SK-N-SH (cell line): Measurements from ENCODE around the gene POU5F2. TPM values are rescaled to one million over a fixed set of nuclear protein-coding genes. Genes with fewer than 3 reads are reported as not detected.

Experiments
- CTCF ChIA-PET: fragments of 300-600, 350-600 bp; formaldehyde crosslinking; extraction: SDS; loops from one replicate; lab custom pipeline; 2021; lab: Yijun Ruan, JAX
- POLR2A ChIA-PET: fragments of 350-600 bp; sonication (Branson Sonifier 250); formaldehyde crosslinking; extraction: SDS; loops from one replicate; lab custom pipeline; 2020; ENCODE audit warnings: antibody characterized with exemption, inconsistent platforms; lab: Yijun Ruan, JAX
- DNase-seq: peaks from one replicate; pipeline ENCODE4 v3.0.0; 2012
- H2AFZ ChIP-seq: fragments of 200-600 bp; sonication (generic); 2 replicates; pipeline ENCODE4 v1.8.1; 2016; ENCODE audit warnings: antibody characterized with exemption, mild to moderate bottlenecking, low read depth
- H3F3A ChIP-seq: fragments of 200-600 bp; sonication (generic); replicated peaks from 2 replicates; pipeline ENCODE3; 2016; ENCODE audit warnings: antibody characterized with exemption, mild to moderate bottlenecking; ENCODE audit not compliant: insufficient read depth
- H3K27ac ChIP-seq, 2 experiments: fragments of 200-500 bp in 1 of 2; fragments of 200-600 bp in 1 of 2; sonication (Bioruptor generic) in 1 of 2; sonication (generic), shearing (Covaris generic) in 1 of 2; 2 replicates each; pipeline versions ENCODE4 v1.5.1 to v1.6.1; 2014 to 2016; ENCODE audit warnings: low read depth in 2 of 2, inconsistent platforms in 1 of 2, low read length in 1 of 2, mild to moderate bottlenecking in 1 of 2, mixed read lengths in 1 of 2
- H3K27me3 ChIP-seq: fragments of 200-600 bp; sonication (generic), shearing (Covaris generic); 2 replicates; pipeline ENCODE4 v1.6.1; 2016; ENCODE audit warnings: mixed run types; ENCODE audit not compliant: insufficient read depth
- H3K36me3 ChIP-seq, 2 experiments: fragments of 200-500 bp in 1 of 2; fragments of 200-600 bp in 1 of 2; sonication (Bioruptor generic) in 1 of 2; sonication (generic) in 1 of 2; replicated peaks in 1 of 2; 2 replicates each; pipeline versions ENCODE3 to v1.5.1; 2014 to 2016; ENCODE audit warnings: low read length in 1 of 2, mild to moderate bottlenecking in 1 of 2; ENCODE audit not compliant: insufficient read depth in 2 of 2, control insufficient read depth in 1 of 2
- H3K4me1 ChIP-seq, 2 experiments: fragments of 200-500 bp in 1 of 2; fragments of 200-600 bp in 1 of 2; sonication (Bioruptor generic) in 1 of 2; sonication (generic), shearing (Covaris generic) in 1 of 2; 2 replicates each; pipeline versions ENCODE4 v1.5.1 to v1.6.1; 2014 to 2016; ENCODE audit warnings: low read depth in 1 of 2, low read length in 1 of 2, mixed run types in 1 of 2; ENCODE audit not compliant: insufficient read depth in 2 of 2, control insufficient read depth in 1 of 2
- H3K4me2 ChIP-seq: fragments of 200-600 bp; sonication (generic), shearing (Covaris generic); 2 replicates; pipeline ENCODE4 v1.6.1; 2017; ENCODE audit warnings: mixed run types
- H3K4me3 ChIP-seq, 2 experiments: fragments of 200-500 bp in 1 of 2; fragments of 200-600 bp in 1 of 2; sonication (Bioruptor generic) in 1 of 2; sonication (generic), shearing (Covaris generic) in 1 of 2; 2 replicates each; pipeline versions ENCODE4 v1.5.1 to v1.8.1; 2014 to 2016; ENCODE audit warnings: low read depth in 2 of 2, inconsistent platforms in 1 of 2, low read length in 1 of 2, mild to moderate bottlenecking in 1 of 2, mixed read lengths in 1 of 2, moderate library complexity in 1 of 2
- H3K79me2 ChIP-seq: fragments of 200-600 bp; sonication (generic); 2 replicates; pipeline ENCODE4 v1.8.1; 2017; ENCODE audit warnings: mild to moderate bottlenecking; ENCODE audit not compliant: insufficient read depth
- H3K9ac ChIP-seq: fragments of 200-600 bp; sonication (generic); 2 replicates; pipeline ENCODE4 v1.6.1; 2017; ENCODE audit warnings: mixed run types
- H3K9me2 ChIP-seq: fragments of 200-600 bp; sonication (generic); 2 replicates; pipeline ENCODE4 v1.6.1; 2017; ENCODE audit warnings: mixed run types
- H3K9me3 ChIP-seq: fragments of 200-600 bp; sonication (generic); 2 replicates; pipeline ENCODE4 v1.6.1; 2017; ENCODE audit warnings: mixed run types, mild to moderate bottlenecking, moderate library complexity
- H4K20me1 ChIP-seq: fragments of 200-600 bp; sonication (generic); 2 replicates; pipeline ENCODE4 v1.6.1; 2017; ENCODE audit warnings: mild to moderate bottlenecking, mixed run types; ENCODE audit not compliant: insufficient read depth
- CTCF ChIP-seq: fragments of 200-600 bp; sonication (generic); IDR thresholded peaks from 2 replicates; pipeline ENCODE4 v1.6.1; 2017; ENCODE audit warnings: antibody characterized with exemption, mild to moderate bottlenecking, moderate library complexity
- EP300 ChIP-seq, 2 experiments: IDR thresholded peaks; 2 replicates each; pipeline versions ENCODE4 v1.4.0 to v1.6.1; 2012; ENCODE audit warnings: borderline replicate concordance in 1 of 2, low read depth in 1 of 2, low read length in 1 of 2
- FOSL2 ChIP-seq: IDR thresholded peaks from 2 replicates; pipeline ENCODE4 v1.4.0; 2012; ENCODE audit warnings: low read depth, mild to moderate bottlenecking, moderate library complexity, borderline replicate concordance
- FOXJ3 ChIP-seq: sonication (generic); formaldehyde crosslinking; IDR thresholded peaks from 2 replicates; pipeline ENCODE4 v1.5.1; 2020; ENCODE audit warnings: mild to moderate bottlenecking, missing genetic modification reagents
- GABPA ChIP-seq: IDR thresholded peaks from 2 replicates; pipeline ENCODE4 v1.4.0; 2012; ENCODE audit warnings: low read depth, mild to moderate bottlenecking
- GATA2 ChIP-seq: sonication (generic); formaldehyde crosslinking; IDR thresholded peaks from 2 replicates; pipeline ENCODE4 v1.5.0; 2020; ENCODE audit warnings: mild to moderate bottlenecking, missing genetic modification reagents
- IRF3 ChIP-seq: fragments of 150-350 bp; IDR thresholded peaks from 2 replicates; pipeline ENCODE4 v1.6.1; 2016; ENCODE audit warnings: mild to moderate bottlenecking, low read depth, low read length
- JUND ChIP-seq: IDR thresholded peaks from 2 replicates; pipeline ENCODE4 v1.4.0; 2012
- NFIC ChIP-seq: IDR thresholded peaks from 2 replicates; pipeline ENCODE4 v1.4.0; 2012; ENCODE audit warnings: borderline replicate concordance
- NRF1 ChIP-seq: IDR thresholded peaks from 2 replicates; pipeline ENCODE4 v1.6.1; 2012; ENCODE audit warnings: low read depth, mild to moderate bottlenecking, low read length
- PBX3 ChIP-seq: IDR thresholded peaks from 2 replicates; pipeline ENCODE4; 2012
- RCOR1 ChIP-seq: fragments of 150-350 bp; IDR thresholded peaks from 2 replicates; pipeline ENCODE4 v1.6.1; 2017; ENCODE audit warnings: antibody characterized with exemption, low read length
- REST ChIP-seq: IDR thresholded peaks from 2 replicates; pipeline ENCODE4 v1.6.1; 2012; ENCODE audit warnings: mild to moderate bottlenecking, low read depth, low read length, moderate library complexity
- RFX5 ChIP-seq: IDR thresholded peaks from 2 replicates; pipeline ENCODE4 v1.6.1; 2012; ENCODE audit warnings: mild to moderate bottlenecking, improper control_type of control experiment, low read length
- RXRA ChIP-seq: IDR thresholded peaks from 2 replicates; pipeline ENCODE4 v1.4.0; 2012; ENCODE audit warnings: low read depth, mild to moderate bottlenecking, borderline replicate concordance
- SIN3A ChIP-seq: IDR thresholded peaks from 2 replicates; pipeline ENCODE4 v1.6.1; 2012; ENCODE audit warnings: low read depth, mild to moderate bottlenecking, low read length, moderate library complexity, borderline replicate concordance
- SMC3 ChIP-seq: IDR thresholded peaks from 2 replicates; pipeline ENCODE4 v1.6.1; 2012; ENCODE audit warnings: low read depth, low read length, improper control_type of control experiment
- TAF1 ChIP-seq: IDR thresholded peaks from 2 replicates; pipeline ENCODE4 v1.6.1; 2012; ENCODE audit warnings: low read depth, mild to moderate bottlenecking, low read length, moderate library complexity, borderline replicate concordance
- TCF12 ChIP-seq: IDR thresholded peaks from 2 replicates; pipeline ENCODE4 v1.4.0; 2012
- TEAD4 ChIP-seq: IDR thresholded peaks from 2 replicates; pipeline ENCODE4 v1.4.0; 2012; ENCODE audit warnings: mild to moderate bottlenecking, borderline replicate concordance; ENCODE audit not compliant: insufficient read depth
- YY1 ChIP-seq: IDR thresholded peaks from 2 replicates; pipeline ENCODE4 v1.4.0; 2012; ENCODE audit warnings: low read depth, mild to moderate bottlenecking
- polyA plus RNA-seq, 3 experiments: library from polyadenylated mRNA; depleted of rRNA; stranded (reverse); fragments of >200 nt; gene quantifications; 2 replicates each; pipeline ENCODE4 v1.2.3, GENCODE V29; 2012

Gene POU5F2
- polyA plus RNA-seq, 1 of the 3 experiments (the other 2 are of a cell fraction): 0.02 TPM

GRCh38 chr5:93746406-93747056 lies 5.1 kb upstream of the POU5F2 start:
- ChIA-PET POLR2A (no interaction called here), CTCF (interaction anchor here (0.7 to 1.2 kb wide), 2 partner anchors 10 to 43 kb away, joined by 3 read pairs; no protein-coding TSS in a partner anchor)
- H3K9ac ChIP-seq: peak overlapping the region; percentile 33; the same call in 1 of the 2 replicates
- no peaks in the 10 kb centered on the region for H3K9me3 ChIP-seq
- TF ChIP-seq RCOR1 (no peak), FOSL2 (peak; percentile 60; the same call in 1 of the 2 replicates), NRF1 (no peak), TEAD4 (0 out of 2 replicates have a peak, but pooled peaks have one; percentile 15), EP300 (IDR thresholded peaks at IDR 0.05; ENCODE audit: borderline replicate concordance in 1 of 2, low read depth in 1 of 2, low read length in 1 of 2) (peak in 1 of 2 experiments; percentile 27; a peak in 1 of 4 replicates), PBX3 (0 out of 2 replicates have a peak, but pooled peaks have one; percentile 36), SMC3 (no peak), GABPA (no peak), TAF1 (no peak), RXRA (0 out of 2 replicates have a peak, but pooled peaks have one; percentile 7), IRF3 (no peak), CTCF (no peak), NFIC (no peak; the same call in 1 of the 2 replicates), REST (no peak), FOXJ3 (CRISPR knock-in tag) (no peak), RFX5 (no peak), JUND (peak; percentile 43; the same call in 1 of the 2 replicates), GATA2 (CRISPR knock-in tag) (no peak), SIN3A (no peak), TCF12 (peak; percentile 35; the same call in 1 of the 2 replicates), YY1 (peak; percentile 58; the same call in 1 of the 2 replicates)
- peaks cover 18% of the 10 kb centered on the region for H3F3A ChIP-seq
- H3K79me2 ChIP-seq: no peaks in the 10 kb centered on the region
- H3K4me3 ChIP-seq: no peak overlapping the region
- no peak for DNase-seq
- H3K36me3 ChIP-seq: no peaks in the 10 kb centered on the region
- H2AFZ ChIP-seq: peak overlapping the region; percentile 47
- H3K9me2 ChIP-seq: no peaks in the 10 kb centered on the region
- peaks cover 0 to 12% of the 10 kb centered on the region in 2 experiments; a peak in 3 of 4 replicates for H3K4me1 ChIP-seq
- peak overlapping the region; percentile 42; the same call in 1 of the 2 replicates for H3K4me2 ChIP-seq
- H4K20me1 ChIP-seq: no peaks in the 10 kb centered on the region
- no peaks in the 10 kb centered on the region for H3K27me3 ChIP-seq
- H3K27ac ChIP-seq: peak overlapping the region in 1 of 2 experiments; percentile 60; a peak in 2 of 4 replicates
